Fibroblast of pulmonary artery (primary cell): ENCODE data around the gene CACNA1D.

Source experiments
- DNase-seq: peaks from one replicate; pipeline ENCODE4 v3.0.0-alpha.2; 2010; ENCODE audit warnings: low read depth
- H3K4me3 ChIP-seq: replicated peaks from 2 replicates; pipeline ENCODE4 v1.5.1; 2011; ENCODE audit warnings: low read depth, mild to moderate bottlenecking, control low read depth, low read length, moderate library complexity
- TF ChIP-seq, protein P1 (sequence below): IDR thresholded peaks from 2 replicates; pipeline ENCODE4 v1.5.1; 2011; ENCODE audit warnings: mild to moderate bottlenecking, control low read depth, low read length, inconsistent platforms; ENCODE audit errors: missing control alignments

Gene CACNA1D

DNA sequence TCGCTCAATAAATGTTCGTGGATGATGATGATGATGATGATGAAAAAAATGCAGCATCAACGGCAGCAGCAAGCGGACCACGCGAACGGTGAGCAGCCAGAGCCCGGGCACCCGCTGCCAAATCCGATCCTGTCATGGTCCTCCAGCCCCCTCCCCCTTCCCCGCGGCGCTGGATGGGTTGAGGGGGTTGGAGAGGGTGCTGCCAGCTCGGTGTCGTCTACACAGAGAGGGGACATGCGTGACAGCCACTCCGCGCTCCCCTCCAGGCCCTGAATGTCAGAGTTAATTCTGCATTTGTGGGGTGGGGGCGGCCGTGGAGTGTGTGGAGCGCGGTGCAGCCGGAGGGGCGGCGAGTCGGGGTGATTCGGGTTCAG lies 722 bp downstream of the CACNA1D start:
- DNase-seq: no peak
- no peak overlapping the region for H3K4me3 ChIP-seq
- TF ChIP-seq, protein P1, sequence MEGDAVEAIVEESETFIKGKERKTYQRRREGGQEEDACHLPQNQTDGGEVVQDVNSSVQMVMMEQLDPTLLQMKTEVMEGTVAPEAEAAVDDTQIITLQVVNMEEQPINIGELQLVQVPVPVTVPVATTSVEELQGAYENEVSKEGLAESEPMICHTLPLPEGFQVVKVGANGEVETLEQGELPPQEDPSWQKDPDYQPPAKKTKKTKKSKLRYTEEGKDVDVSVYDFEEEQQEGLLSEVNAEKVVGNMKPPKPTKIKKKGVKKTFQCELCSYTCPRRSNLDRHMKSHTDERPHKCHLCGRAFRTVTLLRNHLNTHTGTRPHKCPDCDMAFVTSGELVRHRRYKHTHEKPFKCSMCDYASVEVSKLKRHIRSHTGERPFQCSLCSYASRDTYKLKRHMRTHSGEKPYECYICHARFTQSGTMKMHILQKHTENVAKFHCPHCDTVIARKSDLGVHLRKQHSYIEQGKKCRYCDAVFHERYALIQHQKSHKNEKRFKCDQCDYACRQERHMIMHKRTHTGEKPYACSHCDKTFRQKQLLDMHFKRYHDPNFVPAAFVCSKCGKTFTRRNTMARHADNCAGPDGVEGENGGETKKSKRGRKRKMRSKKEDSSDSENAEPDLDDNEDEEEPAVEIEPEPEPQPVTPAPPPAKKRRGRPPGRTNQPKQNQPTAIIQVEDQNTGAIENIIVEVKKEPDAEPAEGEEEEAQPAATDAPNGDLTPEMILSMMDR: no peak

DNA sequence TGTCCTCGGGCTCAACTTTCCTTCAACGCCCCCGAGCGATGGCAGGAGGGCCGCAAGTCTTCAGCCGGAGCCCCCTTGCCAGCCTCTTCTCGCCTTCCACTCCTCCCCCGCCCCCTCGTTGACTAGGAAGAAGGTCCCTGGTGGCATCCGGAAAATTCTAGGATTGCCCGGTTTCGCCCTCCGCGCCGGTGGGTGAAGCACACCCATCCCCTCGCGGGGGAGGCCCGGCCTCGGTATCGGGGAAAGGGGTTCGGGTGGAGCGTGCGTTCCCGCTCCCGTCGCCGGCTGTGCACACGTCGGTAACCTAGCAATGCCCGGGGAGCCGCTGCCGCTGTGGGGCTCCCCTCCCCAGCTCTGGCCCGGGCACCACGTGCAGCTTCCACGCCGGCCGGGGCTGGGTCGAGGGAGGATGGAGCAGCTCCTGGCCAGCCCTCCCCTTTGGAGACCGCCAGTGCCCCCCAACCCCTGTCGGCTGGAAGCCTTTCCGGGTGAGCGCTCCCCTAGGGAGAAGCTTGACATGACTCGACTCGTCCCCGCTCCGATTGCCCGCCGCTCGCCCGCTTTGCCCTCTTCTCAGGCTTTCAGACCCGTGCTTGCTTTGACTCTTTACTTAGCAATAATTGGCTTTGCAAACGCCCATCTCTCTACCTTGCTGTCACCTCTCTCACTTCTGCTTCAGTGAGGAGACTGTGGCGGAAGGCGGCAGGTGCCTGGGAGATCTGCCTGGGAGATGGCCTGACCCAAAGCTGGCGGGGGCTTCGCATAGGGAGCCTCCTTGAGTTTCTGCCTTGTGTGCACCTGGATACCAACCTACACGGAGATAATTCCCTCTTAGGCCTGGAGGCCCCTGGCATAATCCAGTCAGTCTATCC lies 1.3 kb downstream of the CACNA1D start:
- TF ChIP-seq, protein P1: no peak
- DNase-seq: no peak
- H3K4me3 ChIP-seq: no peak overlapping the region

DNA sequence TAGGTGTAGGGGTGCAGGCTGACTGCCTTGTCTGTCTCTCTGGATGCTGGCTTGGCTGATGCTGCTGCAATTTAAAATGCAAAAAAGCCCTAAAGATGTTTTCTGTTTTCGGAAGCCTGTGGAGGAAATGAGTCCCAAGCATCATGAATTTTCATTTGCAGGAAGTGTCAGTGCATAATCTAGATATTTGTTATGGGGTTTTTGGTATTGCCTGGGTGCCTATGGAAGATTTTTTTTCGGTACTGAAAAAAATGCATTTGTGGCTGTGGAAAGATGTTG lies 1.9 kb downstream of the CACNA1D start:
- TF ChIP-seq, protein P1: no peak
- no peak for DNase-seq
- H3K4me3 ChIP-seq: no peak overlapping the region

DNA sequence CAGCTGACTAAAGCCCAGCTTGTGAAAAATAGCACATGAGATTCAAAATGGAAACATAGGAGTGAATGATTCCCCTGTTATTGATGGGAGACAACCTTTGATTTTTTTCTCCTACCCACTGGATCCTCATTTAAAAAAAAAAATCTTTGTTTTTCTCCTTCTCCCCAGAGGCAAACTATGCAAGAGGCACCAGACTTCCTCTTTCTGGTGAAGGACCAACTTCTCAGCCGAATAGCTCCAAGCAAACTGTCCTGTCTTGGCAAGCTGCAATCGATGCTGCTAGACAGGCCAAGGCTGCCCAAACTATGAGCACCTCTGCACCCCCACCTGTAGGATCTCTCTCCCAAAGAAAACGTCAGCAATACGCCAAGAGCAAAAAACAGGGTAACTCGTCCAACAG lies 2.6 kb downstream of the CACNA1D start:
- no peak overlapping the region for H3K4me3 ChIP-seq
- DNase-seq: no peak
- TF ChIP-seq, protein P1: no peak

- TF ChIP-seq, protein P1: no peak
- no peak for DNase-seq
- no peak overlapping the region for H3K4me3 ChIP-seq
Measured at GRCh38 chr3:53498806-53499641, 4.6 kb downstream of the CACNA1D start.

DNA sequence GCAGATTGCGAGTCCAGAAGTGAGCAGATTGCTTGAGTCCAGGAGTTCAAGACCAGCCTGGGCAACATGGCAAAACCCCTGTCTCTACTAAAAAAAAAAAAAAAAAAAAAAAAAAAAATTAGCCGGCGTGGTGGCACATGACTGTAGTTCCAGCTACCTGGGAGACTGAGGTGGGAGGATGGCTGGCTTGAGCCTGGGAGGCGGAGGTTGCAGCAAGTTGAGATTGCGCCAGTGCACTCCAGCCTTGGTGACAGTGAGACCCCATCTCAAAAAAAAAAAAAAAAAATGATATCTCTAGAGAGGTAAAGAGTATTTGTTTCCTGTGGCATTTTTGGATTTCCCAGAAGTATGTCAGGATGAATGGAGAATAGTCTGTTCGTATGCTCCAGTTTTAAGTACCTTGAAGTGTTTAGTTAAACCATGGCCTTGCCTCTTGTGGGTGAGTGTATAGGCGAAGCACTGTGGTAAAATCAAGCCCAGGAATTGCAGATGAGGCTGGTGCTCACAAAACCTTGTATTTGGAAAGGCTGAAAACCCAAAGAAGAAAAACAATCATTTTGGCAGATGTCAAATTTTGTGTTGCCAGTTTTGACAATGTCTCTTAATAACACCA lies 5.9 kb downstream of the CACNA1D start:
- DNase-seq: no peak

More for the DNA sequence above, 5.9 kb downstream of the CACNA1D start:
- no peak overlapping the region for H3K4me3 ChIP-seq
- TF ChIP-seq, protein P1: no peak
